HG03378 (cell line): ENCODE data around the gene EIF4G3.
"Not testable (repeated sequence)": the region's sequence is repeated elsewhere in the genome, so short reads cannot be mapped to it uniquely, and the experiment has no call there.

Experiments used
- ATAC-seq: cut with Tn5 transposase; IDR thresholded peaks from one replicate; pipeline ENCODE4 v1.9.1; 2021; ENCODE audit warnings: mild to moderate bottlenecking, moderate library complexity; ENCODE audit not compliant: unreplicated experiment

The EIF4G3 gene

GRCh38 chr1:20893931-20894330 is 282.8 kb downstream of the EIF4G3 start:
- no peak for ATAC-seq

DNA sequence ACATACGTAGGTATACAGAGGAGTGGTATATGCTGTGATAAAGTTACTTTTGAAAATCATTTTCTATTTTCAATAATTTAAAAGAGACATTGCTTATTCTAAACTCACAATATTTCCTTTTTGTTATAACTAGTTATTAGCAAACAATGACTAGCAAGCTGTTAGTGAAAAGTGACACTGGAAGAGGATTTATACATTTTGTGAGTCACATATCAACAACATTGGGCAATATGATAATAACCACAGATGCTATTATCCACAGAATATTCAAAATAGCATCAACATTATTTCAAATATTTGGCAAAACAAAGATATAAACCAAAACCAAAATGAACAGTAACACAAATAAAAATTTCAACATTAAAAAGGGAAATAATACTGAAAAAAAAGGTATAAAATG is 285.6 kb downstream of the EIF4G3 start:
- ATAC-seq = no peak

DNA sequence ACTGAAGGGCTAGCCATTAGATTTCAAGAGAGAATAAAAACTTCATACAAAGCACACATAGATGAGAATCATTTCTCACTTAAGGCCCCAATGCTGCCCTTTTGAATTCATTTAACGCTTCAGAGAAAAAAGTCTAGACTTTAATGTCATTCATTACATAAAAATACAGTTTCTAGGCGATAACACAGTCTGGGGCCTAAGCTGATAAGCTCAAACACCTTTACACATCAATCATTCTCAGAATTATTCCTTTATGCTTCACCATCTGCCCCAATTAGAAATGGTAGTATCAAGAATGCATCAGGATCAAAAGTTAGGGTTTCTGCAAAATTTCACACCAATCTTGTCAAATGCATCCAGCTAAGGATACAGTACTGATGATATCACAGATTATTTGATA is 289.5 kb downstream of the EIF4G3 start:
- no peak for ATAC-seq

- ATAC-seq = no peak
Measured at GRCh38 chr1:20885121-20885520, 291.6 kb downstream of the EIF4G3 start.

GRCh38 chr1:20884513-20884912 is 292.2 kb downstream of the EIF4G3 start:
- no peak for ATAC-seq

DNA sequence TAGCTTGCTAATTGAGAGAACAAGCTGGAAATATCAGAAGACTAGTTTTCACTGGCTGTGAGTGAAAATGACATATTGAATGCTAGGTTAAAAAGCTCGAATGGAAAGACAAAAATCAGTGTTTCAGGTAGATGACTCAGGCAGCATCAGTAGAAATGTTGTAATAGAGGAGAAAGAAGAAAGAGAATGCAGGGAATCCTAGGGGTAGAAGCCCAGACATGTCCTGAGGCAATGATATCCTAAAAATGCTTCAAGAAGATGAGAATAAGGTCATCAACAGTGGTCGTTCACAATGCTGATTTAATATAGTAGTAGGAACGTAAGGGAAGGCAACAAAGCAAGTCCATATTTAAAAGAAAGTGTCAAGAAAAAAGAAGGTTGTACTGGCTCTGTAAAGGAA is 292.9 kb downstream of the EIF4G3 start:
- no peak for ATAC-seq

GRCh38 chr1:20882837-20883236 is 293.9 kb downstream of the EIF4G3 start:
- no peak for ATAC-seq

- ATAC-seq = no peak
Measured at GRCh38 chr1:20878799-20879198, 297.9 kb downstream of the EIF4G3 start.

DNA sequence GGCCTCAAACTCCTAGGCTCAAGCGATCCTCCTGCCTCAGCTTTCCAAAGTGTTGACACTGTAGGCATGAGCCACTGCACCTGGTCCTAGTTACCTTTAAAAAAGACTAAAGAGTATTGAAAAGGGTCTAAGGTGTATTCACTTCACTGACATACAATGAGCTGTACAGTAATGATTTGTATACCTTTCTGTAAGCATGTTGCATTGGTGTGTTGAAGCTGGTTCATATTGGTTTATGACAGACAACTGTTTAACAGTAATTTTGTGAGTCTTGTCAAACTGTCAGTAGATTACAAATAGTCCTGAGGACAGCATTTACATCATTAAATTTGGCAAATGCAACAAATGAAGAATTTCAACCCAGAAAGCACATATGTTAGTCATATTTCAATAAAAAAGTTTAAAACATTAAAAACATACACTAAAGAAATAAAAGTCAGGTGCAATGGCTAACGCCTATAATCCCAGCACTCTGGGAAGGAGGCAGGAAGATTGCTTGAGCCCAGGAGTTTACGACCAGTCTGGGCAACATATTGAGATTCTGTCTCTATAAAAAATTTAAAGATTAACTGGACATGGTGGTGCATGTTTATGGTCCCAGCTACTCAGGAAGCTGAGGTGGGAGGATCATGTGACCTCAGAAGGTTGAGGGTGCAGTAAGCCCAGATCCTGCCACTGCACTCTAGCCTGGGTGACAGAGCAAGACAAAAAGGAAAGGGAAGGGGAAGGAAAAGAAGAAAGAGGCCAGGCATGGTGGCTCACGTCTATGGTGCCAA is 301.3 kb downstream of the EIF4G3 start:
- ATAC-seq = no peak

GRCh38 chr1:20873311-20873710 is 303.4 kb downstream of the EIF4G3 start:
- no peak for ATAC-seq

DNA sequence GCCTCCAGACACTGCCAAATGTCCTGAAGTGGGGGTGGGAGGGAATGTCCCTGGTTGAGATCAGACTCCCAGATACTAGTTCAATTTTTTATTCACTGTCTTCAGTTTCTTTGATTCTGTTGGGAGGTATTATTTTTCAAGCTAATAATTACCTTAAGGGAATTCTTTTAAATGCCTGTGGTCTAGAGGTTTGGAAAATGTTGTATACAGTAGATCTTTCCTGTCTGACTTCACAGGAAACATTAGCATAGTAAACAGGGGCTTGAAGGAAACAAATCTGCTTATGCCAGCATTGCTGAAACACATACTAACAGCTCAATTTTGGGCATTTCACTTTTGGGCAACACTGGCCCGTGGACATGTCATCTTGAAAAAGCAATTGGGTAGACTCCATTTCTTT is 305.3 kb downstream of the EIF4G3 start:
- ATAC-seq = no peak

GRCh38 chr1:20870718-20871117 is 306.0 kb downstream of the EIF4G3 start:
- ATAC-seq = no peak

DNA sequence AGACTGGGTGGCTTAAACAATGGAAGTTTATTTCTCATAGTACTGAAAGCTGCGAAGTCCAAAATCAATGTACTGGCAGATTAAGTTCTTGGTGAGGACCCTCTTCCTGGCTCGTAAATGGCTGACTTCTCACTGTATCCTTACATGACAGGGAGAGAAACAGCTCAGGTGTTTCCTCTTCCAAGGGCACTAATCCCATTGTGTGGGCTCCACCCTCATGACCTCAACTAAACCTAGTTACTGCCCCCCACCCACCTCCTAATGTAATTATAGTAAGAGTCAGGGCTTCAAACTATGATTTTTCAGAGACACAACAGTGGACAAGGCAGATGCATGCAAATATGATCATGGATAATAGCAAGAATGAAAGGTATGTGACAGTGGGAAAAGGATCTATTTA is 308.4 kb downstream of the EIF4G3 start:
- ATAC-seq = no peak

GRCh38 chr1:20867847-20868246 is 308.9 kb downstream of the EIF4G3 start:
- no peak for ATAC-seq

DNA sequence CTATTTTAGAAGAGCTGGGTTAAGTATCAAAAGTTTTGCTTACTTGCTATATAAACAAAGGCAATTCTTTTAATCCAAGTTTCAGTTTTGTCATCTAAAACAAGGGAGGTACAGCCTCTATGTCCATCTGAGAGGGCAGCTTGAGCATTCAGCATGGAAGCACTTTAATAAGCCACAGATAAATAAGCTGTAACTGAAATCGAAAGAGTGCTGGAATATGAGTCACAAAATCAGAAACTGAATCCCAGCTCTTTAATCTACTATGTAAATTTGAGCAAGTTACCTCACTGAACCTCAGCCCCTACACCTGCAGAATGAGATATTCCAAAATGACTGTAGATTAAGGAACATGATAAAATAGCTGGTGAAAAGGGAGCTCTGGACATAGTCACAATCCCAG is 309.6 kb downstream of the EIF4G3 start:
- ATAC-seq = no peak

- no peak for ATAC-seq
Measured at GRCh38 chr1:20865001-20865400, 311.7 kb downstream of the EIF4G3 start.

- ATAC-seq = no peak
Measured at GRCh38 chr1:20854529-20854928, 322.2 kb downstream of the EIF4G3 start.

- ATAC-seq = not testable (repeated sequence)
Measured at GRCh38 chr1:20851791-20852190, 324.9 kb downstream of the EIF4G3 start.

DNA sequence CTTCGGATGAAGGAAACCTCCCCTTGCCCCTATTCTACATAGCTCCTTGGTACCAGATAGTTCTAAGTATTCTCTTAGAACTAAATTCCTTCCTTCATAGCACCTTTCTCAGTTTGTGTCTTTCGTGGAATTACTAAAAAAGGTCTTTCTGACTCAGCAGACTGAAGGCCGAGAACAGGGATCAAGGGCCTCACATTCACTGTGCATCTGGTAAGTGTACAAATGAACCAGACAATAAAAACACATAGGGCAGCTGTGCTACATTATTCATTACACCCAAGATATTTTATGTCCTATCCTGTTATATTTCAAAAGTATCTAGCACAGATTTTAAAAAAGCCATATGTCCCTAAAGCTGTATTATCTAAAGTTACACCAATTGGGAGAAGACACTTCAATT is 326.7 kb downstream of the EIF4G3 start:
- ATAC-seq = no peak

DNA sequence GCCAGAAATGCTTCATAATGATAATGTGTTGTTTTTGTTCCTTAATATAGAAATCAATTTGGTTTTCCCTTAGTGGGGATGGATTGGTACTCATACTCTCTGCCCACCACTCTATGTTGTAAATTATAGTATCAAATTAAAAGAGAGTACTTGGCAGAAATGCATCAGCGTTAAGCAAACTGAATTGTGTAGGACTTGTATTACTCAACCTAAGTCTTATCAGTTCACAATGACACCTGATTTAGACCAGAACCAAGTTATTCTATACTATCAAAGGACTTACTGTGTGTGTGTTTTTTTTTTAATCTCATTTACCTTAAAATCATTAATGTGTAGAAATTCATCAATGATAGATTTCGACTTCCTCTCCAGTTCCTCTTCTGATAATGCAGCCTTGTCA is 327.6 kb downstream of the EIF4G3 start:
- ATAC-seq = no peak

- ATAC-seq = no peak
Measured at GRCh38 chr1:20848162-20848561, 328.5 kb downstream of the EIF4G3 start.

DNA sequence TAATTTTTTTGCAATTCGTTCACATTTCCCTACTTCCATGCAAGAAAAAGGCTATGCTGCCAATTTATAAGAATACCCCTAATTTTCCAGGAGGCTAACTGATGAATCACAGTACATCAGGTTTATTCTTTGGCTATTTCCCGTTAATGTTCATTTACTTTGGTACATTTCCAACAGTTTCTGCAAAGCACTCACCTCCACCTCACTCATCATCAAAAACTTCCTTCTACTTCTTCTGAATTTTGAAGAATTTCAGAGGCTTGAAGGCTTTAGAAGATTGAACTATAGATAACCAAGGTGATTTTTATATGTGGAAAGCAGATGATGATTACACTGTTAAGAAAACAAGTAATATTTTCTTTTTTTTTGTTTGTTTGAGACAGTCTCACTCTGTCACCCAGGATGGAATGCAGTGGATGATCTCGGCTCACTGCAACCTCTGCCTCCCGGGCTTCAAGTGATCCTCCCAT is 329.1 kb downstream of the EIF4G3 start:
- no peak for ATAC-seq
